K562 (cell line): ENCODE measurements around the gene CDC14B. TPM values are rescaled to one million over a fixed set of nuclear protein-coding genes. Genes with fewer than 3 reads are reported as not detected.

ENCODE experiments used
- BCL6 ChIP-seq: fragments of 250-450 bp; sonication (Bioruptor Pico); IDR thresholded peaks from 2 replicates; pipeline ENCODE4 v1.4.0; 2020
- GATA2 ChIP-seq: sonication (generic); formaldehyde crosslinking; IDR thresholded peaks from 2 replicates; pipeline ENCODE4 v1.4.0; 2020; ENCODE audit warnings: mild to moderate bottlenecking, missing genetic modification reagents
- HLTF ChIP-seq: fragments of 450-650 bp; IDR thresholded peaks from 2 replicates; pipeline ENCODE4 v1.6.1; 2016
- MIER1 ChIP-seq: fragments of 450-650 bp; IDR thresholded peaks from 2 replicates; pipeline ENCODE4 v1.6.1; 2016; ENCODE audit warnings: antibody characterized with exemption, mild to moderate bottlenecking, low read depth
- NEUROD1 ChIP-seq: fragments of 150-350 bp; IDR thresholded peaks from 2 replicates; pipeline ENCODE4 v1.6.1; 2014; ENCODE audit warnings: borderline replicate concordance, low read length, low read depth; ENCODE audit not compliant: partially characterized antibody
- PRMT5 ChIP-seq: sonication (generic); formaldehyde crosslinking; IDR thresholded peaks from 2 replicates; pipeline ENCODE4 v1.5.0; 2020; ENCODE audit warnings: missing genetic modification reagents
- XRCC5 ChIP-seq: fragments of 200-400 bp; formaldehyde crosslinking; IDR thresholded peaks from 2 replicates; pipeline ENCODE4 v1.6.1; 2017; ENCODE audit warnings: low read depth, mild to moderate bottlenecking, low read length
- ZNF133 ChIP-seq: fragments of 250-450 bp; sonication (Bioruptor Pico); IDR thresholded peaks from 2 replicates; pipeline ENCODE4 v1.4.0; 2020; ENCODE audit warnings: mild to moderate bottlenecking
- ZNF165 ChIP-seq: fragments of 250-450 bp; sonication (Bioruptor Pico); IDR thresholded peaks from 2 replicates; pipeline ENCODE4 v1.4.0; 2020; ENCODE audit warnings: borderline replicate concordance
- ZNF431 ChIP-seq: sonication (generic); formaldehyde crosslinking; IDR thresholded peaks from 2 replicates; pipeline ENCODE4 v1.8.0; 2022; ENCODE audit warnings: mild to moderate bottlenecking, missing genetic modification reagents
- polyA plus RNA-seq, 8 experiments: library from polyadenylated mRNA; depleted of rRNA in 4 of 8; stranded (reverse) in 5 of 8; unstranded in 3 of 8; fragments of >200 nt; fragmentation: Nextera tagmentation in 2 of 8; fragmentation: Illumina TruSeq in 1 of 8; extraction: Ambion mirVana in 2 of 8; extraction: Trizol in 1 of 8; gene quantifications; 2 replicates each; pipeline versions ENCODE4 v1.2.1 to v1.2.3, GENCODE V29; 2011 to 2014; ENCODE audit warnings: inconsistent platforms in 1 of 8, missing spikeins in 1 of 8
- total RNA-seq, 7 experiments: library from RNA; depleted of rRNA in 6 of 7; stranded (reverse); fragments of >200 nt in 6 of 7; fragmentation: Illumina TruSeq in 2 of 7; extraction: Trizol in 2 of 7; gene quantifications; 2 replicates each; pipeline versions ENCODE4 v1.2.1 to v1.2.3, GENCODE V29; 2011 to 2021; ENCODE audit warnings: low replicate concordance in 1 of 7
- TF ChIP-seq, protein P1 (sequence below): fragments of 450-650 bp; IDR thresholded peaks from 2 replicates; pipeline ENCODE4 v1.6.1; 2016; ENCODE audit warnings: mild to moderate bottlenecking, moderate library complexity
- TF ChIP-seq, protein P2 (sequence below): fragments of 250-450 bp; sonication (Bioruptor Pico); IDR thresholded peaks from 2 replicates; pipeline ENCODE4 v1.6.1; 2021; ENCODE audit warnings: mild to moderate bottlenecking

The CDC14B gene
- total and polyA plus RNA-seq, 9 of the 15 experiments (the other 6 are each of a cell fraction or from before 2014, with no cell fraction given), result 1.4 to 6.0 (median 3.8) TPM

GRCh38 chr9:96661711-96662110 is 42.1 kb upstream of the CDC14B start (continued):
- TF ChIP-seq, protein P1, sequence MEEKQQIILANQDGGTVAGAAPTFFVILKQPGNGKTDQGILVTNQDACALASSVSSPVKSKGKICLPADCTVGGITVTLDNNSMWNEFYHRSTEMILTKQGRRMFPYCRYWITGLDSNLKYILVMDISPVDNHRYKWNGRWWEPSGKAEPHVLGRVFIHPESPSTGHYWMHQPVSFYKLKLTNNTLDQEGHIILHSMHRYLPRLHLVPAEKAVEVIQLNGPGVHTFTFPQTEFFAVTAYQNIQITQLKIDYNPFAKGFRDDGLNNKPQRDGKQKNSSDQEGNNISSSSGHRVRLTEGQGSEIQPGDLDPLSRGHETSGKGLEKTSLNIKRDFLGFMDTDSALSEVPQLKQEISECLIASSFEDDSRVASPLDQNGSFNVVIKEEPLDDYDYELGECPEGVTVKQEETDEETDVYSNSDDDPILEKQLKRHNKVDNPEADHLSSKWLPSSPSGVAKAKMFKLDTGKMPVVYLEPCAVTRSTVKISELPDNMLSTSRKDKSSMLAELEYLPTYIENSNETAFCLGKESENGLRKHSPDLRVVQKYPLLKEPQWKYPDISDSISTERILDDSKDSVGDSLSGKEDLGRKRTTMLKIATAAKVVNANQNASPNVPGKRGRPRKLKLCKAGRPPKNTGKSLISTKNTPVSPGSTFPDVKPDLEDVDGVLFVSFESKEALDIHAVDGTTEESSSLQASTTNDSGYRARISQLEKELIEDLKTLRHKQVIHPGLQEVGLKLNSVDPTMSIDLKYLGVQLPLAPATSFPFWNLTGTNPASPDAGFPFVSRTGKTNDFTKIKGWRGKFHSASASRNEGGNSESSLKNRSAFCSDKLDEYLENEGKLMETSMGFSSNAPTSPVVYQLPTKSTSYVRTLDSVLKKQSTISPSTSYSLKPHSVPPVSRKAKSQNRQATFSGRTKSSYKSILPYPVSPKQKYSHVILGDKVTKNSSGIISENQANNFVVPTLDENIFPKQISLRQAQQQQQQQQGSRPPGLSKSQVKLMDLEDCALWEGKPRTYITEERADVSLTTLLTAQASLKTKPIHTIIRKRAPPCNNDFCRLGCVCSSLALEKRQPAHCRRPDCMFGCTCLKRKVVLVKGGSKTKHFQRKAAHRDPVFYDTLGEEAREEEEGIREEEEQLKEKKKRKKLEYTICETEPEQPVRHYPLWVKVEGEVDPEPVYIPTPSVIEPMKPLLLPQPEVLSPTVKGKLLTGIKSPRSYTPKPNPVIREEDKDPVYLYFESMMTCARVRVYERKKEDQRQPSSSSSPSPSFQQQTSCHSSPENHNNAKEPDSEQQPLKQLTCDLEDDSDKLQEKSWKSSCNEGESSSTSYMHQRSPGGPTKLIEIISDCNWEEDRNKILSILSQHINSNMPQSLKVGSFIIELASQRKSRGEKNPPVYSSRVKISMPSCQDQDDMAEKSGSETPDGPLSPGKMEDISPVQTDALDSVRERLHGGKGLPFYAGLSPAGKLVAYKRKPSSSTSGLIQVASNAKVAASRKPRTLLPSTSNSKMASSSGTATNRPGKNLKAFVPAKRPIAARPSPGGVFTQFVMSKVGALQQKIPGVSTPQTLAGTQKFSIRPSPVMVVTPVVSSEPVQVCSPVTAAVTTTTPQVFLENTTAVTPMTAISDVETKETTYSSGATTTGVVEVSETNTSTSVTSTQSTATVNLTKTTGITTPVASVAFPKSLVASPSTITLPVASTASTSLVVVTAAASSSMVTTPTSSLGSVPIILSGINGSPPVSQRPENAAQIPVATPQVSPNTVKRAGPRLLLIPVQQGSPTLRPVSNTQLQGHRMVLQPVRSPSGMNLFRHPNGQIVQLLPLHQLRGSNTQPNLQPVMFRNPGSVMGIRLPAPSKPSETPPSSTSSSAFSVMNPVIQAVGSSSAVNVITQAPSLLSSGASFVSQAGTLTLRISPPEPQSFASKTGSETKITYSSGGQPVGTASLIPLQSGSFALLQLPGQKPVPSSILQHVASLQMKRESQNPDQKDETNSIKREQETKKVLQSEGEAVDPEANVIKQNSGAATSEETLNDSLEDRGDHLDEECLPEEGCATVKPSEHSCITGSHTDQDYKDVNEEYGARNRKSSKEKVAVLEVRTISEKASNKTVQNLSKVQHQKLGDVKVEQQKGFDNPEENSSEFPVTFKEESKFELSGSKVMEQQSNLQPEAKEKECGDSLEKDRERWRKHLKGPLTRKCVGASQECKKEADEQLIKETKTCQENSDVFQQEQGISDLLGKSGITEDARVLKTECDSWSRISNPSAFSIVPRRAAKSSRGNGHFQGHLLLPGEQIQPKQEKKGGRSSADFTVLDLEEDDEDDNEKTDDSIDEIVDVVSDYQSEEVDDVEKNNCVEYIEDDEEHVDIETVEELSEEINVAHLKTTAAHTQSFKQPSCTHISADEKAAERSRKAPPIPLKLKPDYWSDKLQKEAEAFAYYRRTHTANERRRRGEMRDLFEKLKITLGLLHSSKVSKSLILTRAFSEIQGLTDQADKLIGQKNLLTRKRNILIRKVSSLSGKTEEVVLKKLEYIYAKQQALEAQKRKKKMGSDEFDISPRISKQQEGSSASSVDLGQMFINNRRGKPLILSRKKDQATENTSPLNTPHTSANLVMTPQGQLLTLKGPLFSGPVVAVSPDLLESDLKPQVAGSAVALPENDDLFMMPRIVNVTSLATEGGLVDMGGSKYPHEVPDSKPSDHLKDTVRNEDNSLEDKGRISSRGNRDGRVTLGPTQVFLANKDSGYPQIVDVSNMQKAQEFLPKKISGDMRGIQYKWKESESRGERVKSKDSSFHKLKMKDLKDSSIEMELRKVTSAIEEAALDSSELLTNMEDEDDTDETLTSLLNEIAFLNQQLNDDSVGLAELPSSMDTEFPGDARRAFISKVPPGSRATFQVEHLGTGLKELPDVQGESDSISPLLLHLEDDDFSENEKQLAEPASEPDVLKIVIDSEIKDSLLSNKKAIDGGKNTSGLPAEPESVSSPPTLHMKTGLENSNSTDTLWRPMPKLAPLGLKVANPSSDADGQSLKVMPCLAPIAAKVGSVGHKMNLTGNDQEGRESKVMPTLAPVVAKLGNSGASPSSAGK, result no peak
- TF ChIP-seq XRCC5 (no peak), ZNF165 (CRISPR knock-in tag) (no peak), GATA2 (CRISPR knock-in tag) (no peak), PRMT5 (CRISPR knock-in tag) (no peak), ZNF431 (CRISPR knock-in tag) (no peak), HLTF (no peak), NEUROD1 (no peak), BCL6 (no peak), ZNF133 (CRISPR knock-in tag) (no peak), MIER1 (no peak)
- TF ChIP-seq, protein P2, sequence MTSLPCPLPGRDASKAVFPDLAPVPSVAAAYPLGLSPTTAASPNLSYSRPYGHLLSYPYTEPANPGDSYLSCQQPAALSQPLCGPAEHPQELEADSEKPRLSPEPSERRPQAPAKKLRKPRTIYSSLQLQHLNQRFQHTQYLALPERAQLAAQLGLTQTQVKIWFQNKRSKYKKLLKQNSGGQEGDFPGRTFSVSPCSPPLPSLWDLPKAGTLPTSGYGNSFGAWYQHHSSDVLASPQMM (CRISPR knock-in tag), result no peak
